ENCODE results near the gene RHBG. TPM values are rescaled to one million over a fixed set of nuclear protein-coding genes. Genes with fewer than 3 reads are reported as not detected.
"Not testable (repeated sequence)": the region's sequence is repeated elsewhere in the genome, so short reads cannot be mapped to it uniquely, and the experiment has no call there.

Gene RHBG
- total and polyA plus RNA-seq, 9 donors: 0.13 to 1.2 (median 0.49) TPM; not detected in 6

DNA sequence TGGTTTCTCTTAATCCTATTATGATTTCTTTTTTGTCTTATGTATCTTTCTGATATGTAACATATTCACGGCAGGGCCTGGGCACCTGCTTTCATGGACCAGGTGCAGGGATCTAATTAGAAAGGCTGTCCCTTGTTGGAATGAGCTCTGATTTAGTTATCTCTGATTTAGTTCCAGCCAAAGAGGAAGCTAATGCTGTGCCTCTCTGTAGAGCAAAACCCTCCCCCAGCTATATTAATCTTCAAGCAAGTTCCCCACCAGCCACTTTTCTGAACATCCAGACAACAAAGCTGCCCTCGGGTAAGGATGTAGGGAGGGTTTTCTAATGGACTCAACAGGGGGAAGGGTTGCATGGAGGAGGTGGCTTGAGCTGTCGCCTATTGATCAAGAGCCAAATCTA, 24.6 kb upstream of the RHBG start:
- DNase-seq: no peak
- no peaks in the 10 kb centered on the region for H3K9me3 ChIP-seq (replicated peaks; ENCODE audit: control insufficient read depth, low read depth, low read length)
- WGBS (ENCODE audit: insufficient coverage): no CpG with 5 or more reads among the region's 3 CpGs
- H3K27ac ChIP-seq (ENCODE audit: low read length): no peak overlapping the region
- no peaks in the 10 kb centered on the region for H3K36me3 ChIP-seq (ENCODE audit: control insufficient read depth, insufficient read depth, low read length)
- no peak overlapping the region for H3K4me3 ChIP-seq (ENCODE audit: low read length)
- peaks cover 3% of the 10 kb centered on the region for H3K4me1 ChIP-seq (ENCODE audit: control insufficient read depth, insufficient read depth, low read length)
- H3K27me3 ChIP-seq (ENCODE audit: control insufficient read depth, insufficient read depth, low read length): peaks cover 6% of the 10 kb centered on the region

DNA sequence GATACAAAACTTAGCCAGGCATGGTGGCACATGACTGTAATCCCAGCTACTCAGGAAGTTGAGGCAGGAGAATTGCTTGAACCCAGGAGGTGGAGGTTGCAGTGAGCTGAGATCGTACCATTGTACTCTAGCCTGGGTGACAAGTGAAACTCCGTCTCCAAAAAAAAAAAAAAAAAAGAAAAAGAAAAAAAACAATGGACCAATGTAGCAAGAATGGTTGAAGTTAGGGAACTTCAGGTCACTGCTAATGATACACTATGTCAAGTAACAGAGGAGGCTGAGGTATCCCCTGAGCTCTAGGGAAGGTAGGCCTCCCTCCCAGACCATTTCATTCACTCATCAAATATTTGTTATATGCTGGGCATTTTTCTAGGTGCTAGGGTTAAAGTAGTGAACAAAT, 23.0 kb upstream of the RHBG start:
- not testable (repeated sequence) for DNase-seq; H3K9me3 ChIP-seq (replicated peaks; ENCODE audit: control insufficient read depth, low read depth, low read length); H3K27ac ChIP-seq (ENCODE audit: low read length); H3K4me3 ChIP-seq (ENCODE audit: low read length); H3K4me1 ChIP-seq (ENCODE audit: control insufficient read depth, insufficient read depth, low read length); H3K36me3 ChIP-seq (ENCODE audit: control insufficient read depth, insufficient read depth, low read length); H3K27me3 ChIP-seq (ENCODE audit: control insufficient read depth, insufficient read depth, low read length)
- no CpG with 5 or more reads among the region's 2 CpGs for WGBS (ENCODE audit: insufficient coverage)

DNA sequence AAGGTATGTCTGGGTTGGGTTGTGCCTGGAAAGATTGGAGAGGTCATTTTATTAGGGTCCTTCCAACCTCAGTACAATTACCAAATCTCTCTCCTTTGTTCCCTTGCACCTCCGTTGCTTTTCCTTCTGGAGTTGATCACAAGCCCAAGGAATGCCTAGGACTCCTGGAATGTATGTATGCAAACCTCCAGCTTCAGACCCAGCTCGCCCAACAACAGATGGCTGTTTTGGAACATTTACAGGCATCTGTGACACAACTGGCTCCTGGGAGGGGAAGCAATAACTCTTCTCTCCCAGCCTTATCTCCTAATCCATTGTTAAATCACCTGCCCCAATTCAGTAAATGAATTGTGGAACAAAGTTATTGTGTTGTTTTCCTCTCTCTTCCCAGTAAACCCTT, 22.4 kb upstream of the RHBG start:
- Histone ChIP-seq H3K36me3 (ENCODE audit: control insufficient read depth, insufficient read depth, low read length) (no peaks in the 10 kb centered on the region), H3K4me1 (ENCODE audit: control insufficient read depth, insufficient read depth, low read length) (peaks cover 3% of the 10 kb centered on the region), H3K9me3 (replicated peaks; ENCODE audit: control insufficient read depth, low read depth, low read length) (no peaks in the 10 kb centered on the region), H3K27me3 (ENCODE audit: control insufficient read depth, insufficient read depth, low read length) (peaks cover 6% of the 10 kb centered on the region), H3K27ac (ENCODE audit: low read length) (no peak overlapping the region), H3K4me3 (ENCODE audit: low read length) (no peak overlapping the region)
- 17% methylated on average over 1 of the region's 2 CpGs for WGBS (ENCODE audit: insufficient coverage)
- no peak for DNase-seq

DNA sequence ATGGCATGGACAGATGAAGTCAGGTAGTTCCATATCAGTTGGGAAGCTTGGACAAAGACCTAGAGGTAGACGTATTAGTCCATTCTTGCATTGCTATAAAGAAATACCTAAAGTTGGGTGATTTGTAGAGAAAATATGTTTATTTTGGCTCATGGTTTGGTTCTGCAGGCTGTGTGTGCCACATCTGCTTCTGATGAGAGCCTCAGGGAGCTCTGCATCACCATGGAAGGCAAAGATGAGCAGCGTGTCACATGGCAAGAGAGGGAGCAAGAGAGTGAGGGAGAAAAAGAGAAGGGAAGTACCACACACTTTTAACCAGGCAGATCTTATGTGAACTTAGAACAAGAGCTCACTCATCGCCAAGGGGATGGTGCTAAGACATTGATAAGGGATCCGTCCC, 21.7 kb upstream of the RHBG start:
- Histone ChIP-seq H3K27ac (ENCODE audit: low read length) (no peak overlapping the region), H3K36me3 (ENCODE audit: control insufficient read depth, insufficient read depth, low read length) (no peaks in the 10 kb centered on the region), H3K27me3 (ENCODE audit: control insufficient read depth, insufficient read depth, low read length) (peaks cover 8% of the 10 kb centered on the region), H3K4me1 (ENCODE audit: control insufficient read depth, insufficient read depth, low read length) (peaks cover 3% of the 10 kb centered on the region), H3K9me3 (replicated peaks; ENCODE audit: control insufficient read depth, low read depth, low read length) (no peaks in the 10 kb centered on the region), H3K4me3 (ENCODE audit: low read length) (no peak overlapping the region)
- DNase-seq: no peak
- WGBS (ENCODE audit: insufficient coverage): 83% methylated on average over 1 of the region's 4 CpGs

DNA sequence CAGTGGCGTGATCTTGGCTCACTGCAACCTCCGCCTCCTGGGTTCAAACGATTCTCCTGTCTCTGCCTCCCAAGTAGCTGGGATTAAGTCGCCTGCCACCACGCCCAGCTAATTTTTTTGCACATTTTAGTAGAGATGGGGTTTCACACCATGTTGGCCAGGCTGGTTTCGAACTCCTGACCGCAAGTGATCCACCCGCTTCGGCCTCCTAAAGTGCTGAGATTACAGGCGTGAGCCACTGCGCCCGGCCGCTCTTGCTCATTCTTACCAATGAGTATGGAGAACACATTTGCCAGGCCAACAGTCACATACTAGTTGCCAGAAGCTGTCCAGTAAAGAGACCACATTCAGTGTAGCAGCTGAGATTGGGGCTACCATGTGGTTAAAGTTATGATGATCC, 16.5 kb upstream of the RHBG start:
- peaks cover 17% of the 10 kb centered on the region for H3K27me3 ChIP-seq (ENCODE audit: control insufficient read depth, insufficient read depth, low read length)
- H3K4me1 ChIP-seq (ENCODE audit: control insufficient read depth, insufficient read depth, low read length); H3K4me3 ChIP-seq (ENCODE audit: low read length); H3K36me3 ChIP-seq (ENCODE audit: control insufficient read depth, insufficient read depth, low read length); H3K27ac ChIP-seq (ENCODE audit: low read length); DNase-seq; H3K9me3 ChIP-seq (replicated peaks; ENCODE audit: control insufficient read depth, low read depth, low read length): not testable (repeated sequence)
- 92% methylated on average over 10 of the region's 13 CpGs for WGBS (ENCODE audit: insufficient coverage)

DNA sequence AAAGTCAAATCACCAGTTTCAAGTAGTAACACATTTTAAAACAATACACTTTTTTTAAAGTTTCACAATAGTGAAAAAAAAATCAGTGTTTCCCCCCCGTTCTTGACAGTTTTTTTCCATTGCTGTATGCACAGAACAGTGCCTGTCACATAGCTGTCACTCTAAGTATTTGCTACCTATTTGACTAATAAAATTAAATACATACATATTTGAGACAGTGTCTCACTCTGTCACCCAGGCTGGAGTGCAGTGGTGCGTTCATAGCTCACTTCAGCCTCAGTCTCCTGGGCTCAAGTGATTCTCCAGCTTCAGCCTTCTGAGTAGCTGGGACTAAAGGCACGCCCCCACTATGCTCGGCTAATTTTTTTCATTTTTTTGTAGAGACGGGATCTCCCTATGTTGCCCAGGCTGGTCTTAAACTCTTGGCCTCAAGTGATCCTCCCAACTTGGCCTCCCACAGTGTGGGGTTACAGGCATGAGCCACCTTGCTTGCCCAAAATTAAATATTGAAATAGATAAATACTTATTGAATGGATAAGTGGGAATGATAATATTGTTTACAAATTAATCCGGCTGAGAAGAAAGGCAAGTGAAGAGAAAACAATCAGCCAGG, 12.6 kb upstream of the RHBG start:
- no peak for DNase-seq
- H3K4me1 ChIP-seq (ENCODE audit: control insufficient read depth, insufficient read depth, low read length): no peaks in the 10 kb centered on the region
- no peak overlapping the region for H3K27ac ChIP-seq (ENCODE audit: low read length)
- WGBS (ENCODE audit: insufficient coverage): 63% methylated on average over 4 of the region's 6 CpGs
- no peak overlapping the region for H3K4me3 ChIP-seq (ENCODE audit: low read length)
- peaks cover 25% of the 10 kb centered on the region for H3K27me3 ChIP-seq (ENCODE audit: control insufficient read depth, insufficient read depth, low read length)
- H3K9me3 ChIP-seq (replicated peaks; ENCODE audit: control insufficient read depth, low read depth, low read length): no peaks in the 10 kb centered on the region
- no peaks in the 10 kb centered on the region for H3K36me3 ChIP-seq (ENCODE audit: control insufficient read depth, insufficient read depth, low read length)

DNA sequence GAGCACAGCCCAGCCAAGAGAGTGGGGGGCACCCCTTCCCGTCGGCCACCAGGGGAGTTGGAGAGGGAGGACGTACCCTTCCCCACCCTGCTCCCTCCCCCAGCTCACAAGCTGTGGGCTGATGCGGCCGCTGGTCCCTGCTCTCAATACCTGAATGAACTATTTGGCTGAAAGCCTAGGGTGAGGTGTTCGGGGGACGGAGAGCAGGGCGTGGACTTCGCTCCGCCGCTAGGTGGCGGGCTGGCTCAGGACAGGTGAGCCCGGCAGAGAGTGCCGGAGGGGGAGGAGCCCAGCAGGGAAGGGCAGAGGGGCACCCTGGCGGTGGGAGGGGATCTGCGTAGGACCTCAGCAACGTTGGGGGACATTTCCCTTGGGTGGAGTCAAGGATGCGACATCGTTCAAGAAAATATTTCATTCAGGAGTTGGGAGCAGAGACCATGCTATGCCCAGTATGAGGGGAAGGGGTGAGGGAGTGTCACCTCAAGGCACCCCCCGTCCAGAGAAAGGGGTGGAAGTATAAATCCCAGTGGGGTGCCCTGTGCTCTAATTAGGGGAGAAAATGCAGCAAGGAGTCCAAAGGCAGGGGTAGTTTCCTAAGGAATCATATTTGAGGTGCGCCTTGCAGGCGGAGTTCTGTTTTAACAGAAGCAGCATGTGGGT, 12.0 kb upstream of the RHBG start:
- Histone ChIP-seq H3K4me1 (ENCODE audit: control insufficient read depth, insufficient read depth, low read length) (no peaks in the 10 kb centered on the region), H3K27me3 (ENCODE audit: control insufficient read depth, insufficient read depth, low read length) (peaks cover 23% of the 10 kb centered on the region)
- DNase-seq: no peak

DNA sequence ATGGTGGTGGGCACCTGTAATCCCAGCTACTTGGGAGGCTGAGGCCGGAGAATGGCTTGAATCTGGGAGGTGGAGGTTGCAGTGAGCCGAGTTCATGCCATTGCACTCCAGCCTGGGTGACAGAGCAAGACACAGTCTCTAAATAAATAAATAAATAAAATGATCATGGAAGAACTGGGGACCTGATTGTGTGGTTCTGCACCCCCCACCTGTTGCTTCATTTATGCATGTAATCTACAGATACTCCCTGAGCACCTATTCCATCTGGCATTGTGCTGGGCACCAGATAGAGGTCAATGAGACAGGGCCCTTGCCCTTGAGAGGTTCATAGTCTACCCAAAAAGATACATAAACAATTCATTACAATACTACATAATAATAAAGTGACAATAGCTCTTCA, 11.0 kb upstream of the RHBG start:
- H3K4me3 ChIP-seq (ENCODE audit: low read length): no peak overlapping the region
- no peak overlapping the region for H3K27ac ChIP-seq (ENCODE audit: low read length)
- DNase-seq: no peak
- H3K36me3 ChIP-seq (ENCODE audit: control insufficient read depth, insufficient read depth, low read length): no peaks in the 10 kb centered on the region
- H3K27me3 ChIP-seq (ENCODE audit: control insufficient read depth, insufficient read depth, low read length): peaks cover 23% of the 10 kb centered on the region
- H3K9me3 ChIP-seq (replicated peaks; ENCODE audit: control insufficient read depth, low read depth, low read length): no peaks in the 10 kb centered on the region
- H3K4me1 ChIP-seq (ENCODE audit: control insufficient read depth, insufficient read depth, low read length): no peaks in the 10 kb centered on the region
- whole genome bisulfite sequencing (ENCODE audit: insufficient coverage): no CpG with 5 or more reads among the region's 2 CpGs

More for the DNA sequence above, 12.0 kb upstream of the RHBG start:
- Histone ChIP-seq H3K9me3 (replicated peaks; ENCODE audit: control insufficient read depth, low read depth, low read length) (no peaks in the 10 kb centered on the region), H3K36me3 (ENCODE audit: control insufficient read depth, insufficient read depth, low read length) (no peaks in the 10 kb centered on the region), H3K27ac (ENCODE audit: low read length) (no peak overlapping the region), H3K4me3 (ENCODE audit: low read length) (no peak overlapping the region)
- WGBS (ENCODE audit: insufficient coverage): 7% methylated on average over 17 of the region's 22 CpGs

DNA sequence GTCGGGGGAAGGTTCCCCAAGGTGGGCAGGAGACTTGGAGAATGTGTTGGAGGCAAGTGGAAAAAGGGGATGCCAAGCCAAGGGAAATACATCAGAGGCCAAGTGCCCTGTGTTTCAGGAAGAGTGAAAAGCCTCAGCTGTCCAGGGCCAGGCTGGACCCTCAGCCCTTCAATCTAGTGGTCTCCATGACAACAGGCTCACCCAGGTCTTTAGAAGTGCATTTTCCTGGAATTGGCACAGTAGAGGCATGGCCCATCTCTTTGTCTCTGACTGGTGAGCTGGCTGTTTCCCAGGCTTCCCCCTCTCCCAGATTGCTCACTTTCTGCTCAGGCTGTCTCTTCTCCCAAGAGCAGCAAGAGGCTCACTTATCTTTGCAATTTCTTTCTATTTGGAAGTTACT, 10.4 kb upstream of the RHBG start:
- Histone ChIP-seq H3K9me3 (replicated peaks; ENCODE audit: control insufficient read depth, low read depth, low read length) (no peaks in the 10 kb centered on the region), H3K36me3 (ENCODE audit: control insufficient read depth, insufficient read depth, low read length) (no peaks in the 10 kb centered on the region), H3K4me1 (ENCODE audit: control insufficient read depth, insufficient read depth, low read length) (no peaks in the 10 kb centered on the region), H3K27ac (ENCODE audit: low read length) (no peak overlapping the region), H3K4me3 (ENCODE audit: low read length) (no peak overlapping the region), H3K27me3 (ENCODE audit: control insufficient read depth, insufficient read depth, low read length) (peaks cover 23% of the 10 kb centered on the region)
- 33% methylated on average over 1 of the region's 1 CpG for WGBS (ENCODE audit: insufficient coverage)
- no peak for DNase-seq

DNA sequence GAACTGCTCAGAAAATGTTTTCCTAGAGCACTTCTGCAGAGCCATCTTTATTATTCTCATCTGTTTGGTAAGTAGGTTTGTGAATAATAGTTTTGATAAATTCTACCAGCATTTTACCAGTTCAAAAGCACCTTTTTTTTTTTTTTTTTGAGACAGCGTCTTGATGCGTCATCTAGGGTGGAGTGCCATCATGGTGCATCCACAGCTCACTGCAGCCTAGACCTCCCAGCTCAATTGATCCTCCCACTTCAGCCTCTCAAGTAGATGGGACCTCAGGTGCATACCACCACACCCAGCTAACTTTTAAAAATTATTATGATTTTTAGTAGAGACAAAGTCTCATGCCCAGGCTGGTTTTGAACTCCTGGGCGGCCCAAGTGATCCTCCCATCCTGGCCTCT, 9.8 kb upstream of the RHBG start:
- WGBS (ENCODE audit: insufficient coverage): 70% methylated on average over 1 of the region's 3 CpGs
- Histone ChIP-seq H3K4me1 (ENCODE audit: control insufficient read depth, insufficient read depth, low read length) (no peaks in the 10 kb centered on the region), H3K36me3 (ENCODE audit: control insufficient read depth, insufficient read depth, low read length) (no peaks in the 10 kb centered on the region), H3K27me3 (ENCODE audit: control insufficient read depth, insufficient read depth, low read length) (peaks cover 25% of the 10 kb centered on the region), H3K27ac (ENCODE audit: low read length) (no peak overlapping the region), H3K4me3 (ENCODE audit: low read length) (no peak overlapping the region), H3K9me3 (replicated peaks; ENCODE audit: control insufficient read depth, low read depth, low read length) (no peaks in the 10 kb centered on the region)
- no peak for DNase-seq

DNA sequence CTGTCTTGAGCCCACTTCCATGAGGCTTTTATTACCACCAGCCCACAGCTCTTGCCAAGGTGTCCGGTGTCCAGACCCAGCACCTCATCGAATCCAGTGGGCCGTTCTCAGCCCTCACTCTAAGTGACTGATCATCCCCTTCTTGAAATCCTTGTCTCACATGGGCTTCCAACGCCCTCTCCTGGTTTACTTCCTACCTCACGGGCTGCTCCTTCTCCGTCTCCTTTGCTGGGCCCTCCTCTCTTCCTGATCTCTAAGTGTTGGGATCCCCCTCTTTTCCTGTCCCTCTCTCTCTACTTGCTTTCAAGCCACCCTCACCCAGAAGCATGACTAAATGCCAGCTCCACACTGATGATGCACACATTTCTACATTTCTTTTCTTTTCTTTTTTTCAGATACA, 9.0 kb upstream of the RHBG start:
- no peaks in the 10 kb centered on the region for H3K36me3 ChIP-seq (ENCODE audit: control insufficient read depth, insufficient read depth, low read length)
- no peak overlapping the region for H3K4me3 ChIP-seq (ENCODE audit: low read length)
- H3K4me1 ChIP-seq (ENCODE audit: control insufficient read depth, insufficient read depth, low read length): no peaks in the 10 kb centered on the region
- no peak overlapping the region for H3K27ac ChIP-seq (ENCODE audit: low read length)
- H3K9me3 ChIP-seq (replicated peaks; ENCODE audit: control insufficient read depth, low read depth, low read length): no peaks in the 10 kb centered on the region
- no peak for DNase-seq
- H3K27me3 ChIP-seq (ENCODE audit: control insufficient read depth, insufficient read depth, low read length): peaks cover 28% of the 10 kb centered on the region
- WGBS (ENCODE audit: insufficient coverage): 7% methylated on average over 6 of the region's 6 CpGs
